ENCODE measurements around the gene HK3.

Gene HK3

DNA sequence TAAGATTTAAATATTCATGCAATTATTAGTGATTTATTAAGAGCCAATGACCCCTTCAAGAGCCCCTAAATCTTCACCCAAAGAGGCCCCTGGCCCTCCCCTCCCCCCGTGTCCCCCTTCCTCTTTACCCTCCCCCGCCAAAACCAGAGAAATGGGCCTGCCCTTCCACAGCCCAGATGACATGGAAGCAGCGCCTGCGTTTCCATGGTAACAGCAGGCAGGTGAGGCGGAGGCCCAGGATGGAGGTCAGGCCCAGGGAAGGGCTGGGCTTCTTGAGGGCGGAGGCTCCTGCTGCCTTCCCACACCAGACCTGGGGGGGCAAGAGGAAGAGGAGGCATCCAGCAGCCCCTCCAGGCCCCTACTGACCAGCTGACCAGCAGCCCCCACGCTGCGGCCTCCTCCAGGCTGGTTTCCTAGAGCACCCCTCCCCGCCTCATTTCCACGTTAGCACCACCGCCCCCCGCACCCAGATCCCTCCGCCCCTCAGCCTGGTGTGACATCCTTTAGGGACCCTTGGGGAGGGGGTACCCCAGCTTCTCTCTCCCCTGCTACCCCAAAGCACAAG is 51.3 kb downstream of the HK3 start:
- TF ChIP-seq, protein P1, sequence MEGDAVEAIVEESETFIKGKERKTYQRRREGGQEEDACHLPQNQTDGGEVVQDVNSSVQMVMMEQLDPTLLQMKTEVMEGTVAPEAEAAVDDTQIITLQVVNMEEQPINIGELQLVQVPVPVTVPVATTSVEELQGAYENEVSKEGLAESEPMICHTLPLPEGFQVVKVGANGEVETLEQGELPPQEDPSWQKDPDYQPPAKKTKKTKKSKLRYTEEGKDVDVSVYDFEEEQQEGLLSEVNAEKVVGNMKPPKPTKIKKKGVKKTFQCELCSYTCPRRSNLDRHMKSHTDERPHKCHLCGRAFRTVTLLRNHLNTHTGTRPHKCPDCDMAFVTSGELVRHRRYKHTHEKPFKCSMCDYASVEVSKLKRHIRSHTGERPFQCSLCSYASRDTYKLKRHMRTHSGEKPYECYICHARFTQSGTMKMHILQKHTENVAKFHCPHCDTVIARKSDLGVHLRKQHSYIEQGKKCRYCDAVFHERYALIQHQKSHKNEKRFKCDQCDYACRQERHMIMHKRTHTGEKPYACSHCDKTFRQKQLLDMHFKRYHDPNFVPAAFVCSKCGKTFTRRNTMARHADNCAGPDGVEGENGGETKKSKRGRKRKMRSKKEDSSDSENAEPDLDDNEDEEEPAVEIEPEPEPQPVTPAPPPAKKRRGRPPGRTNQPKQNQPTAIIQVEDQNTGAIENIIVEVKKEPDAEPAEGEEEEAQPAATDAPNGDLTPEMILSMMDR (IDR thresholded peaks at IDR 0.05; ENCODE audit: control insufficient read depth, insufficient read depth, low read depth, low read length, missing control alignments), result no peak
- no peak for DNase-seq (ENCODE audit: low read depth)

DNA sequence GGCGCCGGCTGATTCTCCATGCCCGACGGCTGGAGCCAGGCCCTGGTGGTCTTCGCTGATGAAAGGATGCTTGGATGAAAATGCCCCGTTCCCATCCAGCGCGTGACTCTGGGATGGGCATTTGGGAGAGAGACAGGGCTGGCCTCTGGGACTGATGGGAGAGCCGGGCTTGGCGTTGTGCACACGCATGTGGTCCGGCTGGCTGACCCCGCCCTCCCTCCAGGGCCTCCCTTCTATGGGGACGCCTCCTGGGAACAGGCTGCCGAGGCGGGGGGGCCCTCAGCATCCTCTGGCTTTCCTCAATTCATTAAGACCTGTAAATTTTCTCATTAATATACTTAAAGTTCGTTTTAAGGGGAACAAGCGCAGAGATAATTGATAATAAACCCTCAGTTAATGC is 52.0 kb downstream of the HK3 start:
- DNase-seq (ENCODE audit: low read depth), result no peak
- TF ChIP-seq, protein P1 (IDR thresholded peaks at IDR 0.05; ENCODE audit: control insufficient read depth, insufficient read depth, low read depth, low read length, missing control alignments), result no peak

More for the DNA sequence above, 51.3 kb downstream of the HK3 start:
- H3K4me3 ChIP-seq (ENCODE audit: control insufficient read depth, low read depth, low read length), result no peak overlapping the region

GRCh38 chr5:176846335-176847140 is 52.6 kb downstream of the HK3 start:
- DNase-seq (ENCODE audit: low read depth), result no peak
- TF ChIP-seq, protein P1 (IDR thresholded peaks at IDR 0.05; ENCODE audit: control insufficient read depth, insufficient read depth, low read depth, low read length, missing control alignments), result no peak
- H3K4me3 ChIP-seq (ENCODE audit: control insufficient read depth, low read depth, low read length), result no peak overlapping the region

More for the DNA sequence above, 52.0 kb downstream of the HK3 start:
- H3K4me3 ChIP-seq (ENCODE audit: control insufficient read depth, low read depth, low read length), result no peak overlapping the region

- TF ChIP-seq, protein P1 (IDR thresholded peaks at IDR 0.05; ENCODE audit: control insufficient read depth, insufficient read depth, low read depth, low read length, missing control alignments), result no peak
- no peak overlapping the region for H3K4me3 ChIP-seq (ENCODE audit: control insufficient read depth, low read depth, low read length)
- DNase-seq (ENCODE audit: low read depth), result no peak
These were observed 53.8 kb downstream of the HK3 start for GRCh38 chr5:176845392-176845713.

- no peak overlapping the region for H3K4me3 ChIP-seq (ENCODE audit: control insufficient read depth, low read depth, low read length)
- TF ChIP-seq, protein P1 (IDR thresholded peaks at IDR 0.05; ENCODE audit: control insufficient read depth, insufficient read depth, low read depth, low read length, missing control alignments), result no peak
- no peak for DNase-seq (ENCODE audit: low read depth)
These were observed 54.3 kb downstream of the HK3 start for GRCh38 chr5:176844706-176845391.

- no peak for DNase-seq (ENCODE audit: low read depth)
- H3K4me3 ChIP-seq (ENCODE audit: control insufficient read depth, low read depth, low read length), result no peak overlapping the region
- TF ChIP-seq, protein P1 (IDR thresholded peaks at IDR 0.05; ENCODE audit: control insufficient read depth, insufficient read depth, low read depth, low read length, missing control alignments), result no peak
These were observed 54.9 kb downstream of the HK3 start for GRCh38 chr5:176844281-176844680.
